Sigmoid colon (tissue), 4 donors: ENCODE measurements around the gene IGF2R.

ENCODE experiments used
- EP300 ChIP-seq, 4 donors: sonication (generic); formaldehyde crosslinking; IDR thresholded peaks; one replicate each; pipeline ENCODE4 v1.6.1; 2017; ENCODE audit warnings: antibody characterized with exemption in 4 of 4
- POLR2A ChIP-seq, 2 donors: fragments of 450-650 bp; IDR thresholded peaks; one replicate each; pipeline ENCODE4 v1.6.1; 2016; ENCODE audit warnings: antibody characterized with exemption in 2 of 2, mild to moderate bottlenecking in 2 of 2, moderate library complexity in 2 of 2
- POLR2AphosphoS5 ChIP-seq, 4 donors: sonication (generic); formaldehyde crosslinking; IDR thresholded peaks; one replicate each; pipeline ENCODE4 v1.6.1; 2017; ENCODE audit warnings: antibody characterized with exemption in 4 of 4
- TF ChIP-seq, protein P1 (sequence below), 4 experiments: fragments of 450-650 bp in 3 of 4; fragments of 200-600 bp in 1 of 4; IDR thresholded peaks; one replicate each; pipeline ENCODE4 v1.5.1; 2016 to 2019; ENCODE audit warnings: antibody characterized with exemption in 4 of 4, mild to moderate bottlenecking in 3 of 4, moderate library complexity in 2 of 4

DNA sequence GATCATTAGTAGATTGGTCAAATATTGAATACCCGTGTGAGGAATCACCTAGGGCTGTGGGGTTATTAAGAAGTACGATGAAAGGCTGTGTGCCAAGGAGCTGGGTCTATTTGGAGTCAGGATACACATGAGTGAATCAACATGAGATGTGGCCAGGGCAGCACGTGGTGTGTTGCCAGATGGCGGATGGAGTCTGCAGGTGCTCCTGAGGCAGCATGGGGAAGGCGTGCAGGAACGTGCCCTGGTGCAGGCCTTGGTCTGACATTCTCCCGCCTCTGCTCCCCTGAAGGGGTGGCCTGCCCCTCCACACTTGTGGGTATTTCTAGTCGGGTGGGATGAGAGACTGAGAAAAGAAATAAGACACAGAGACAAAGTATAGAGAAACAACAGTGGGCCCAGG is 113.7 kb downstream of the IGF2R start:
- TF ChIP-seq, protein P1, sequence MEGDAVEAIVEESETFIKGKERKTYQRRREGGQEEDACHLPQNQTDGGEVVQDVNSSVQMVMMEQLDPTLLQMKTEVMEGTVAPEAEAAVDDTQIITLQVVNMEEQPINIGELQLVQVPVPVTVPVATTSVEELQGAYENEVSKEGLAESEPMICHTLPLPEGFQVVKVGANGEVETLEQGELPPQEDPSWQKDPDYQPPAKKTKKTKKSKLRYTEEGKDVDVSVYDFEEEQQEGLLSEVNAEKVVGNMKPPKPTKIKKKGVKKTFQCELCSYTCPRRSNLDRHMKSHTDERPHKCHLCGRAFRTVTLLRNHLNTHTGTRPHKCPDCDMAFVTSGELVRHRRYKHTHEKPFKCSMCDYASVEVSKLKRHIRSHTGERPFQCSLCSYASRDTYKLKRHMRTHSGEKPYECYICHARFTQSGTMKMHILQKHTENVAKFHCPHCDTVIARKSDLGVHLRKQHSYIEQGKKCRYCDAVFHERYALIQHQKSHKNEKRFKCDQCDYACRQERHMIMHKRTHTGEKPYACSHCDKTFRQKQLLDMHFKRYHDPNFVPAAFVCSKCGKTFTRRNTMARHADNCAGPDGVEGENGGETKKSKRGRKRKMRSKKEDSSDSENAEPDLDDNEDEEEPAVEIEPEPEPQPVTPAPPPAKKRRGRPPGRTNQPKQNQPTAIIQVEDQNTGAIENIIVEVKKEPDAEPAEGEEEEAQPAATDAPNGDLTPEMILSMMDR (IDR thresholded peaks at IDR 0.05): no peak
- TF ChIP-seq EP300 (IDR thresholded peaks at IDR 0.05) (no peak), POLR2AphosphoS5 (IDR thresholded peaks at IDR 0.05) (no peak), POLR2A (IDR thresholded peaks at IDR 0.05) (no peak)
